HG02798 (cell line): ENCODE results near the gene STAT4.

ENCODE experiments used
- ATAC-seq: cut with Tn5 transposase; IDR thresholded peaks from one replicate; pipeline ENCODE4 v1.9.1; 2021; ENCODE audit warnings: mild to moderate bottlenecking; ENCODE audit not compliant: unreplicated experiment, poor library complexity

STAT4 gene

DNA sequence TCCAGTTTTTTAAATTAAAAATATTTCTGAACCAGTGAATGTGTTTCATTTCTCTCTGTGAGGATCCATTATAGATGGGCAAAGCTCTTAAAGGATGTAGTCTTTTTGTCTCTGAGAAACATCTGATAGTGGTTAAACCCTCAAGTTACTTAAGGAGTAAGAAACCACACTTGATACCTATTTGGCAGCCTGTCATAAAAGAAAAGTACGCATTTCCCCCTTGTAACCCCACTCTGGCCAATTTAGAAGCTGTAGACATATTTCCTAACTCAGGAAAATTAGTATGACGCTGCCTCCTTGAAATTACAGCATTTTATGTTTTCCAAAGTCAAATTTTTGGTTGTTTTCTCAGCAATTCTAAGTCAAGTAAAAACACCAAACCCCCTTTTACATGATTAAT is 2.0 kb downstream of the STAT4 start:
- no peak for ATAC-seq

DNA sequence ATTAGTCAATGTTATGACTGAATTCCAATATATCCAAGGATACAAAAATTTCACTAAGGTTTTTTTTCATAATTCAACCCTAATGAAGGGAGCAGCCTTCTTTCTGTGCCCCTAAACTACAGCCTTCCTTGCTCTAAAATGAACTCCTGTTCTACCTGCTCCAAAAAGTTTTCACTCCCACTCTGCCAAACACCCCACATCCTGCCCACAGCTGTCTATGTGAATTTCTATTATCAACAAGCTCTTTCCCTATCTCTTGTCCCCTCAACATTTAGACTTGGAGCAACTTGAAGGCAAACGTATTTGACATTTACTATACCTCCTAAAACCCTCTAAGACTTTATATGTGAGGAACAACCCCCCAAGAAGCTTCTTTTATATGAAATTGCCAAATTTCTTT is 2.5 kb downstream of the STAT4 start:
- ATAC-seq: no peak

DNA sequence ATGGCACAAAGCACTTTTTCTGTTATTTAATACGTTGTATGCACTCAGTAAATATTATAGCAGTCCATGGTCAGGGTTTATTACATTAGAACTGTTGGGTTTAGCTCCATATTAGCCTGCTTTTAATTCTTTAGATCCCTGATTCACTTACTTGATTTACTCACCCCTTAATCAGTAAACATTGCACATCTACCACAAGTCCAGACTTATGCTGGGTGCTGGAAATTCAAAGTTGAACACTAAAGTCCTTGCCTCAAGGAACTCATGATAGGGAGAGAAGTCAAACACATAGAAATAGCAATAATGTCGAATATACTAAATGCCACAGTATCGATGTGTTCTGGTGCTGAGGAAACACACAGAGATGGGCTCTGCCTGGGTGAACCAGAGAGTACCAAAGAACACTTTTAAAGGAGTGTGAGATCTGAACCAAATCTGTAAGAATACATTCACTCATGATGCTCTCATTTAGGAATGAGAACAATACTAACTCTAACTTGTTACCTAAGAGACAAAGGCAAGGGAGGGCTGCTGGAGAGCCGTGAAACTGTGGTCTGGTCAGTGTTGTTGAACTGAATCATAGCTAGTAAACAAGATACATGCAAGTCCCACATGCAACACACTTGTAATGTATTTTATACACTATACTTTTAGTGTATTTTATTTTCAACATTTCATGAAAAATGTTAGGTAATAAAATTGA is 4.9 kb downstream of the STAT4 start:
- ATAC-seq: no peak

DNA sequence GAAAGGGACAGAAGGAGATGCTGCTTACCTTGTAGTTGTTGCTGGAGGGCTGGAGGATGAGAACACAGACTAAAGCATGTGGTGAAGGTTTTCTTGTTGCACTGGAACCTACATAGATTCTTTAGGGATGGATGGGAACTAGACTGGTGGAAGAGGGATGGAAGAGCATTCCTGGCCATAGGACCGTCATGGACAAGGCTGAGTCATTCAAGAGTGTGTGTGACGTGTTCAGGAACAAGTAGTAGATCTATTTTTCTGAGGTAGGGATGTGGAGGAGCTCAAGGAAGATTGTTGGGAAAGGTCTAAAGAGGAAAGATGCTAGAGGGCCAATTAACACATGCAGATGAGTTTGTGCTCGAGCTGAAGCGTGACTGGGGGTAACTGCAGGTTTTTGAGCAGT is 6.6 kb downstream of the STAT4 start:
- ATAC-seq: no peak

DNA sequence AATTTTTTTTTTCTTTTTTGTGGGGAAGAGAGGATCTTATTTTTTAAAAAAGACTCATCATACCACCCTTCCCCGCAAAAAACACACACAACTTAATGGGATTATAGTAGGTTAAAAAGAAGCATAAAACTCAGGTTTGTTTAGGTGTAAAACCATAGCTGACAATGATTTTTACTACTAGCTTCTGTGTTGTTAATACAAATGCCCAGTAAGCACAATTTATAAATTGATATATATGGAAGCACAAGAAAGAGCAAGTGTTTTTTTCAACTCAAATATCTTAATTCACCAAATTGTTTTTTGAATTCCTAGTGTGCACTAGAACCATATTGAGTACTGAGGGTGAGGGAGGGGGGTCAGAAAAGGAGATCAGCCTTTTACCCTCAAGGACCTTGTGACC is 7.0 kb downstream of the STAT4 start:
- ATAC-seq: no peak

DNA sequence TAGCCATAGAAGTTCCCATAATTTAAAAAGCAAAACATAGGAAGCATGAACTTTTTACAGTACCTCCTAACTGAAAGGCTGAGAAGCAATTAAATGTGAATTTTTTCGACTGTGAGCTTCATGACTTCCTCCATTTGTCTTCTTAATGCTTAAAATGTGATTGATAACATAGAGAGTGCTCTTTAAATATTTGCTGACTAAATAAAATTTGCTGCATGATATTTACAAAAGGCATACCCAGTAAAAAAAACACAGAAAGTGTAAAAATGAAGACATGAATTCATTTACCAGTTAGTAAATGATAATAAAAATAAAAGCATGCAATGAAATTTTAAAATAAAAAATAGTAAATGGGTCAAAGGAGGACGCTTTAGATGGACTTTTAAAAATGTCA is 21.9 kb downstream of the STAT4 start:
- ATAC-seq: no peak

DNA sequence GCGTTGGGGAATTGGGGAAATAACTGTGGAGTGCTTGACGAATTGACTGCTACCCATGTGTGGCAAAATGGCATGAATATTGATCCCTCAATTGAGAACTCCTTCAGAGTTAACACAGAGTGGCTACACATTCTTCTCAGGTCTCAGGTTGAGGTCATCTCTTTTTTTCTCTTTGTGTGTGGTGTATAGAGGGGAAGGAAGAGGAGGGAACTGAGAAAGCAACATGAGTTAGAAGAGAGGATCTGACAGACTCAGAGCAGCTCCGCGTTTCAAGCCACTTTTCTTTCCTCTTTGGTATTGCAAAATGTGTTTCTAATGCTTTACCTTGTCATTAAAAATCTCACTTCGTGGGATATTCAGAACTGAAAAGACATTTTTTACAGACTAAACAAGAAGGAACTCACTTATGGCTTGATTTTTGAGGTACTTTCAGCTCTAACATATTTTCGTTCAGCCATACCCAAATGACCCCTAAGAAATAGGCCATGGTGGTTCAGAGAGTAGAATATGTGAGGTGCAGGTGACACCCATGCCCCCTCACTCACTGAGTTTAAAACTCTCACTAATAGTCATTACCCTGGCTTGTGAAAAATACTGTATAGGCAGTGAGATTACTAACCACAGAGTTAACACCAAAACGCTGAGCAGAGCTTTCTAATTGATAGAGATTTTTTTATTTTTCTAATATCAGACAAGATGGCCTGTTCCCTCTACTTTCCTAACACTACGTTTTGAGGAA is 22.5 kb downstream of the STAT4 start:
- peak; percentile 78 for ATAC-seq

DNA sequence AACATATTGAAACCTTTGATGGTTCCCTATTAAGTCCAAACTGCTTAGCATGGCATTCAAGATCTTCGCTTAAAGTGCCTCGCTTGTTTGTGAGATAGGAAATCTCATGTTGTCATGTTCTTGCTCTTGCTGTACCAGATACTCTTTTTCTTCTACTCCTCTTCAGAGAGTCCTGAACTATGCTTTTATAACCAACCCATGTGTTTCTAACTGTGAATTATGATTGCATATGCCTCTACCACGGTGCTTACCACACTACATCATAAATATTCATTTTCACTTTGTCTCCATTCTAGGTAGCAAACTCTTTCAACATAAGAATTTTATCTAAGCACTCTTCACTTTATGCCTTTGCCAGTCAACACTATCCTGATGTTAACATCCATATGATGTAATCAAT is 23.6 kb downstream of the STAT4 start:
- no peak for ATAC-seq

DNA sequence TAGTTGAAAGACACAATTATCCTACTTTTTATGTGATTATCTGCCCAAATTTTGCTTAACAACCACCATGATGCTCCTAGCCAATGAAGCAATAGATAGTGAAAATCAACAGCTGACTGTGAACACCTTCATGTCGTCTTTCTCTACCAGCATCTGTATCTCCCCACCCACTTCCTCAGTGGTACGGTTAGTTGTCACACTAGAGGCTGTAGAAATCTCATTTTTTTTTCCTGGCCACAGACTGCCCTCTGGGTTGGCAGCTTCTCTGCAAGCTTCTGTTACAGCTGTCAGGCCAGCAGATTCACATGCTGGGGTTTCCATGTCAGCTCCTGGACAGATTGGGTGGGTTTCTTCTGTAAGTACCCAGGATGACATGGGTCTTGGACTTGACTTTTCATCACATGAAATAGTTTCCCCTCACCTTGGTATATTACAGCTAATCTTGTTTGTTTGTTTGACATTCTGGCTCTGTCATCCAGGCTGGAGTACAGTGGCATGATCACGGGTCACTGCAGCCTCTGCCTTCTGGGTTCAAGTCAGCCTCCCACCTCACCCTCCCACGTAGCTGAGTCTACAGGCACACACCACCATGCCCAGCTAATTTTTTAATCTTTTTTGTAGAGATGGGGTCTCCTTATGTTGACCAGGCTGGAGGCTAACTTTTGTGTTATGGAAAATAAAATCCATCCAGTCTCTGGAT is 24.3 kb downstream of the STAT4 start:
- ATAC-seq: no peak

DNA sequence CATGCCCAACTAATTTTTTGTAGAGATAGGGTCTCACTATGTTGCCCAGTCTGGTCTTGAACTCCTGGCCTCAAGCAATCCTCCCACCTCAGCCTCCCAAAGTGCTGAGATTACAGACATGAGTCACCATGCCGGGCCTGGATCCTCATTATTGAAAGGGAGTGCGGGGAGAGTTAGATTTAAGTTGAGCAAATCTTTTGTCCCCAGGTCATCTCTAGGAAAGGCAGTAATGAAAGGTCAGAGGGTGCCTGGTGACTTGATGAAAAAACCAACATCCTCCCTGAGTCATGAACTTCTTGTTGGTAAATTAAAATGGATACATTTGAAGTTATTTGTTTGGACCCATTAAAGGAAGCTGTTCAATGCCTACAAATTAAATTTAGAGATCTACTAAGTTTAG is 25.1 kb downstream of the STAT4 start:
- ATAC-seq: no peak

DNA sequence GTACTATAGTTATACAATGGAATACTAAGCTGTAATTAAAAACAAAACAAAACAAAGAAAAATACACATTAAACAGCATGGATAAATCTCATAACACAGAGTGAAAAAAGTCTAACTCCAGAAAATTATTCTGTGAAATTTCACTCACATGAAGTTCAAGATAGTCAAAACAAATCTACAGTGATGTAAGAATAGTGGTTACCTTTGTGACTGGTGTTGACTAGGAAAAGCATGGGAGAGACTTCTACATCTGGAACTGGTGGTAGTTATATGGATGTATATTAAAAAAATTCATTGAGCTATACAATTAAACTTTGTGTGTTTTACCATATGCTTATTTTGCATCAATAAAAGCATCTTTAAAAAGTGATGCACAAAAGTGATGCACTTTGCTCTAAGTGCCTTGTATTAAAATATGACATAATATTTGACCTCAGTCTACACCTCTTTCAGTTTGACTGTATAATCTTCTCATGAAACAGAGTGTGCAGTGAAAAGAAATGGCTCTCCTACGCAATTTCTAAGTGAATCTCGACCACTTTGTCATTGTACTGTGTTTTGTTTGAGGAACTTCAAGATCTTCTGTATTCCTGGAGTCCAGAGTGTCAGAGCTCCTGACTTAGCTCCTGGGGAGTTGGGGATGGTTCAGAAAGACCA is 28.0 kb downstream of the STAT4 start:
- peak; percentile 78 for ATAC-seq

DNA sequence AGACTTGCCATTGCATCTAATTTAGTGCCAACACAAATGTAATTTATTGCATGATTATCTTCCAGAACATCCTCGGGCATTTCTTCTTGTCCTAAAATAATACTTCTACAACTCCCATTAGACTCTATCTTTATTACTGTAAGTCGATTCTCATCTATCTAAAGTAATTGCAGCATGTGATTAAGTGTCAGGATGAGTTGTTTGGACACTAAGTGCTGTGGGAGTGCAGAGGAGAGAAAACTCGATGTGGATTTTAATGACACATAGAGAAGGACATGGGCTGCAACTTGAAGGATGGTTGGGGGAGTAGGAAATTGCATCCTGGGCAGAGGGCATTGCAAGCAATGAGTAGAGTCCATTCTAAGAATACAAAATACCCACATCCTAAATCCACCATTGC is 33.5 kb downstream of the STAT4 start:
- no peak for ATAC-seq

DNA sequence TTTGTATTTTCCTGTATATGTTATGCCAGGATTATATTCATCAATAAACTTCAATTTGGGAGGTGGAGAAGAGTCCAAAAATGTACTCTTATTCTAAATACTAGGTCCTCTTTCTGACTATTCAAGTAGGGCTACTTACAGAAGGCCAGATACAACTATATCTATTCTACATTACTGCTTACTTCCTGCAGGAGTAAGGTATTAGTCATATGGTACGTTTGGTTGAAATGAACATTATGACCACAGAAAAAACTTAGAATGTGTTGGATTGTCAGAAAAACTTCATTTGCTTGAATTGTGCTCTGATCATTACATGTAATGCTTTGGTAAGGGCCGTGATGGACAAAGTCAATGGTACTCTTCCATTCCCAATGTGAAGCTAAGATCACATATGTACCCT is 35.0 kb downstream of the STAT4 start:
- peak; percentile 34 for ATAC-seq

DNA sequence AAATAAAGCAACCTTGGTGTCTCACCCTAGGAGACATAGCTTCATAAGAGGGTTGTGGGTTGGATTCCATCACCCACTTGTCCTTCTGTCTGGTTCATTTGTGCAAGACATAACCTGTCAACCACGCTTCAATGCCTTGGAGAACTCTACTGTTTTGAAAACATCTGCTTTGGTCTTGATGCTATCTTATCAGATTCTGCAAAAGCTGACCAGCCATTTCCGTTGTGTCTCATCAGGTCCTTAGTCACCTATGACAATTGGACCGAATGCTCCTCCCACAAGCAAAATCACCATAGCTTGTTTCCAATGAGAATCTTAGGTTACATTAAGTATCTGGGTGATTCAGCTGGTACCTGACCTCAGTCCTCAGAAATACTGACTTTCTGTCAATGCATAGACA is 35.4 kb downstream of the STAT4 start:
- peak; percentile 63 for ATAC-seq

DNA sequence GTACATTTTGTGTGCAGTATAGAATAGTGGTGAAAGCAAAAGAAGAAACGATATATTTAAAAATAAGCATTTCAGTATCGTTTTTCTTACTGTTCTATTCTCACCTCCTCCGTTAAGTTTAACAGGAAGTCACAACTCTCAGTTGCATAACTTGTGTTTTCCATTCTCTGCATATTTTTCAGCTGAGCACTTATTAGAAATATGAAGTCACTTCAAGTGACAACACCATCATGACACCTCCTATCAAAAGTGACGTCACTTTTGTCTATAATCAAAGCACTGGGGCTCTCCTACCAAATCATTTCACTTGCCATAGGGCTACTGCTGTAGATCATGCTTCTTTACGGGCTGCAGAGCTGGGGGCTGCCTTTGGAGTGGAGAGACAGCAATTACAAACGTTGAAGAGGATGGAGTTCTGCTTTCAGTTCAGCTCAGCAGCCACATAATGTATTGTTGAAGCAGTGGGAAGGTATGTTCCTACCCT is 36.3 kb downstream of the STAT4 start:
- ATAC-seq: peak; percentile 70

DNA sequence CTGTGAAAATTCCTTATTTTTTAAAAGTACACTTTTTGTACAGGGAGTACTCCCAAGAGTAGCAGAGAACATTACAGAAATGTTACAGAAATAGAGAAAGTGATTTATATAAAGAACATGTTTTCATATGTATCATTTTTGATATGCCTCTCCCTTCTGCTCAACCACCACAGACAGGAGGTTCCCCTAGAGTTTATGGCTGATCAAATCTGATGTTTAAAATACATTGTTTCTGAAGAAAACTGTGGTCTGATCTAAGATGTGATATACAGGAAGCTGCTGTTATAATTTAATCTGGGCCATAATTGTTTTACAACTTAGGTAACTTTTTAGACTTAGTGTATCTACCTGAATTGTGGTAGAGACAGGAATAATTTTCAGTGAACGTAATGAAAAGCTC is 37.0 kb downstream of the STAT4 start:
- no peak for ATAC-seq

DNA sequence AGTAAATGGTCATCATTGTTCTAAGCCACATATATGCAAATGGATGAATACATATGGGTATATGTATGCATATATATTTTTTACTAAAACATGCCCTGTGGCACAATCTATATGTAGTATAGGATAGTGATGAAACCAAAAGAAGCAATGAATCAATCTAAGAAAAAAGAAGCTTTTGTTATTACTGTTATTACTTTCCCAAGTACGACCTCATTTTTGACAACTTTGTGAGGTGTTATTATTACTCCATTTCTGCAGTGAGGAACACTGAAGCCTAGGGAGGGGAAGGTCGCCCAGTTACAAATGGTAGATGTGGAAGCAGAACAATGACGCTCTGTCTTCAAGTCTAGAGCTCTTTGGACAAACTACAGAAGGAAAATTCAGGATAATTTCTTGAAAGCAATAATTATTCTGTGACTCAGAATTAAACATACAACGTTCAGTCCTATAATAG is 38.3 kb downstream of the STAT4 start:
- ATAC-seq: no peak

DNA sequence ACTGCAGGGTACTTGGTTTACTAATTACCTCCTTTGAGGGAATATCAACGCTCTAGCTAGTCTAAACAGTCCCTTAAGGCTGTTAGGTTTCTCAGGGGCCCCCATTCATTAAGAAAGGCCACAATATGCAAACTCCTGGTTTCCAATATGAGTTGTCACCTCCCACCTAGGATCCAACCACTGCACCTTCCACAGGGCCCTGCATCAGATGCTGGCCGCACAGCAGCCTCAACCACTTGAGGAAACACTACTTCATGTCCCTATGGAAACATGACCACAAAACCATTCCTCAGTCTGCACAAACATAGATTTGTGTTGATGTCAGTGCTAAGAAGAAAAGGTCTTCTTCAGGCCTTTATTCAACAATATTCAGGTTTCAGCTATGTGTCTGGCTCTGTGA is 40.9 kb downstream of the STAT4 start:
- ATAC-seq: peak; percentile 44

DNA sequence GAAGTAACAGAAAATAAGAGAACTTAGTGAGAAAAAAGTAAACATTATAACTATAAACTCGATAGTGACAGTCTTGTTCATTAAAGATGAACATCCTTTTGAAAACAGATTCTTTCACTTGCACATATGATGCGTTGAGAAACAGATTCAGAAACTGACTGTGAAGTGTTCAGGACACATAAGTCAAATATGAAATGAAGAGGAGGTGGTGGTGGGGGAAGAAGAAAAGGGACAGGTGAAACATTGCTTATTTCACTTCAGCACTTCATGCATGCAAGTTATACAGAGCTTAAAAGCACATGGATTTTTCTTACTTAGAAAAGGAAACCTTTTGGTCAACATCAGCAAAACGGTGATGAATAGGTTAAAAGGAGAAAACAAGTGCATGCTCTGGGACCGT is 42.5 kb downstream of the STAT4 start:
- ATAC-seq: no peak

DNA sequence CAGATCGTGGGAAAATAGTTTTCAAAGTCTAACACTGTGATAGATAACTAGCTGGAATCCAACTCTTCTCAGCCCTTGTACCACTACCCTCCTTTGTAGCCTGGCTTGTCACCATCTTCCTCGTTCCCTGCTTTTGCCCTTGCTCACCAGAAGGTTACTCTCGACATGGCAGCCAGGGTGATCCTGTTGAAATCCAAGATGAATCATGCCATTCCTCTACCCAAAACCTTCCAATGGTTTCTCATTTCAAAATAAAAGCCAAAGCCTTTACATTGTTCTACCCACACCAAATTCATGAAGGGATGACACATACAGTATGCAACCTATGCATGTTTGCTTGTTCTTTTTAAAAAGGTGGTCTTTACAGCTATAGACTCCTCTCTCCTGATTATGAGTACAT is 45.7 kb downstream of the STAT4 start:
- no peak for ATAC-seq

DNA sequence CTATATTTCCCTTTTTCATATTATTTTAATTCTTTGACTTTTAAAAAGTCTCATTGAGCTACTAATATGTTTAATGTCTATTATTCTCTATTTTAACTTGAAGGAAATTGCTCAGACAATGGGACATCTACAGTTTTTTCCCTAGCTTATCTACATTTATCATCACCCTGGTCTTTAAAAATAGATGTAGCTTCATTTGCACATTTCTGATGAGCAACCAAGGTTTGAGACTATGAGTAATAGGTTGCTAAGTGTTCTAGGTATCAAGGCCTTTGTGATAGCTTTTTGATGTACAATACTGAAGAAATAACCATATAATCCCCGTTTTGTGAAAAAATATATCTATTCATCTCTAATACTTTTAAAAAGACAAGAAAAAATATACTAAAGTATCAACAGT is 47.0 kb downstream of the STAT4 start:
- ATAC-seq: no peak
